ENCODE data around the gene WDFY2. TPM values are rescaled to one million over a fixed set of nuclear protein-coding genes. Genes with fewer than 3 reads are reported as not detected.

Gene WDFY2
- total RNA-seq, 1 donor from 2014 or later = 43.0 TPM

- Mint-ChIP-seq H3K27ac (ENCODE audit: unreplicated experiment) (no peak overlapping the region), H3K4me3 (ENCODE audit: unreplicated experiment) (no peak overlapping the region), H3K36me3 (ENCODE audit: unreplicated experiment) (no peaks in the 10 kb centered on the region), H3K9me3 (ENCODE audit: unreplicated experiment) (peaks cover 9% of the 10 kb centered on the region), H3K4me1 (ENCODE audit: low read depth, unreplicated experiment) (peaks cover 15% of the 10 kb centered on the region), H3K27me3 (ENCODE audit: unreplicated experiment) (peaks cover 8% of the 10 kb centered on the region)
- DNase-seq = no peak
- no peak for TF ChIP-seq CTCF (IDR thresholded peaks at IDR 0.05; ENCODE audit: partially characterized antibody, unreplicated experiment)
Measured at GRCh38 chr13:51772105-51772455, 187.8 kb downstream of the WDFY2 start.

- Mint-ChIP-seq H3K27me3 (ENCODE audit: unreplicated experiment) (peaks cover 8% of the 10 kb centered on the region), H3K27ac (ENCODE audit: unreplicated experiment) (no peak overlapping the region), H3K4me3 (ENCODE audit: unreplicated experiment) (no peak overlapping the region), H3K9me3 (ENCODE audit: unreplicated experiment) (peaks cover 9% of the 10 kb centered on the region), H3K36me3 (ENCODE audit: unreplicated experiment) (no peaks in the 10 kb centered on the region), H3K4me1 (ENCODE audit: low read depth, unreplicated experiment) (peaks cover 15% of the 10 kb centered on the region)
- no peak for TF ChIP-seq CTCF (IDR thresholded peaks at IDR 0.05; ENCODE audit: partially characterized antibody, unreplicated experiment)
- DNase-seq = no peak
Measured at GRCh38 chr13:51772781-51773180, 188.5 kb downstream of the WDFY2 start.

GRCh38 chr13:51773515-51773914, 189.3 kb downstream of the WDFY2 start:
- peaks cover 4% of the 10 kb centered on the region for H3K9me3 Mint-ChIP-seq (ENCODE audit: unreplicated experiment)

GRCh38 chr13:51776179-51776578, 191.9 kb downstream of the WDFY2 start:
- Mint-ChIP-seq H3K27me3 (ENCODE audit: unreplicated experiment) (no peaks in the 10 kb centered on the region), H3K4me1 (ENCODE audit: low read depth, unreplicated experiment) (peaks cover 11% of the 10 kb centered on the region), H3K9me3 (ENCODE audit: unreplicated experiment) (peaks cover 6% of the 10 kb centered on the region), H3K4me3 (ENCODE audit: unreplicated experiment) (no peak overlapping the region), H3K27ac (ENCODE audit: unreplicated experiment) (no peak overlapping the region), H3K36me3 (ENCODE audit: unreplicated experiment) (no peaks in the 10 kb centered on the region)
- DNase-seq = no peak
- TF ChIP-seq CTCF (IDR thresholded peaks at IDR 0.05; ENCODE audit: partially characterized antibody, unreplicated experiment) = no peak

More at GRCh38 chr13:51773515-51773914, 189.3 kb downstream of the WDFY2 start:
- H3K27me3 Mint-ChIP-seq (ENCODE audit: unreplicated experiment) = peaks cover 3% of the 10 kb centered on the region
- peaks cover 9% of the 10 kb centered on the region for H3K4me1 Mint-ChIP-seq (ENCODE audit: low read depth, unreplicated experiment)
- TF ChIP-seq CTCF (IDR thresholded peaks at IDR 0.05; ENCODE audit: partially characterized antibody, unreplicated experiment) = no peak
- H3K27ac Mint-ChIP-seq (ENCODE audit: unreplicated experiment) = no peak overlapping the region
- no peaks in the 10 kb centered on the region for H3K36me3 Mint-ChIP-seq (ENCODE audit: unreplicated experiment)
- H3K4me3 Mint-ChIP-seq (ENCODE audit: unreplicated experiment) = no peak overlapping the region
- DNase-seq = no peak

GRCh38 chr13:51777921-51778320, 193.7 kb downstream of the WDFY2 start:
- Mint-ChIP-seq H3K27ac (ENCODE audit: unreplicated experiment) (no peak overlapping the region), H3K36me3 (ENCODE audit: unreplicated experiment) (no peaks in the 10 kb centered on the region), H3K9me3 (ENCODE audit: unreplicated experiment) (peaks cover 3% of the 10 kb centered on the region), H3K4me1 (ENCODE audit: low read depth, unreplicated experiment) (peaks cover 19% of the 10 kb centered on the region), H3K4me3 (ENCODE audit: unreplicated experiment) (no peak overlapping the region), H3K27me3 (ENCODE audit: unreplicated experiment) (peaks cover 7% of the 10 kb centered on the region)
- TF ChIP-seq CTCF (IDR thresholded peaks at IDR 0.05; ENCODE audit: partially characterized antibody, unreplicated experiment) = no peak
- DNase-seq = no peak

Measured in glutamatergic neuron (in vitro differentiated cells).